Pulmonary artery endothelial cell (primary cell): Measurements from ENCODE around the gene CARMIL1. TPM values are rescaled to one million over a fixed set of nuclear protein-coding genes. Genes with fewer than 3 reads are reported as not detected.

Source experiments
- DNase-seq: peaks from one replicate; pipeline ENCODE4 v3.0.0-alpha.2; 2011; ENCODE audit warnings: low read depth, low spot score
- total RNA-seq: library from RNA; depleted of rRNA; stranded (reverse); fragments of >200 nt; gene quantifications from 2 replicates; pipeline ENCODE4 v1.2.3, GENCODE V29; 2014

Gene CARMIL1
- total RNA-seq, 1 donor from 2014 or later, result 6.1 TPM

DNA sequence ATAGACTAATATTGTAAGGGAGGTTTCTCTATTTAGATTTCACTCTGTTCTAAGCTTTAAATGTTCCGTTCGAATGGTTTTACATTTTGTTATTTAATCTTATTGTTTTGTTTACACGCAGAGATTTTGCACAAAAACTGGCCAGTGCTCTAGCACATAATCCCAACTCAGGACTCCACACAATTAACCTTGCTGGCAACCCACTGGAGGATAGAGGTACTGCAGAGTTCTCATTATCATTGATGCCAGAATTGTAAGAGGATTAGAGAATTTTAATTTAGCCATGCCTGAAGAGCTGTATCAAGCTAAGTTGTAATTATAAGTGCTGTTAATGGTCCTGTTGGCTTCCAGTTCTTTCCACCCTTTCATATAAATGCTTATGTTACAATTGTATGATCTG is 193.1 kb downstream of the CARMIL1 start:
- DNase-seq, result no peak

GRCh38 chr6:25472906-25473305 is 193.7 kb downstream of the CARMIL1 start:
- no peak for DNase-seq

GRCh38 chr6:25473447-25473846 is 194.3 kb downstream of the CARMIL1 start:
- DNase-seq, result no peak

DNA sequence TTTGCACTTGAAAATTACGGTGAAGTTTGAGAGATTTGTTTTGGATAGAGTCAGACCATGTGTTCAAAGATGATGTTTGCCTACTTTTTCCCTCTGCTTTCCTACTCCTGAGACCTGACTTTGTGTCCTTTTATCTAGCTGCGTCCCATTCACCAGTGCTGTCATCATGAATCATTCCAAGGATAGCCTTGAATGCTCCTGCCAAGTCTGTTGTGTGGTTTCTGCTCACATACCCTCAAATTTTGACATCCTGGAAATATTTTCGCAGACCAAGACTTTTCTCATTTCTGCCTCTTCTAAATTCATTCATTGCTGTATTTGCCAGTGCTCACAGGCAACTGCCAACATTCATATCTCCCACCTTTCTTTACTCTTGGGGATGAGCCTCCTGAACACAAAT is 197.0 kb downstream of the CARMIL1 start:
- no peak for DNase-seq

- no peak for DNase-seq
Observed at GRCh38 chr6:25477006-25477590, 197.9 kb downstream of the CARMIL1 start.

DNA sequence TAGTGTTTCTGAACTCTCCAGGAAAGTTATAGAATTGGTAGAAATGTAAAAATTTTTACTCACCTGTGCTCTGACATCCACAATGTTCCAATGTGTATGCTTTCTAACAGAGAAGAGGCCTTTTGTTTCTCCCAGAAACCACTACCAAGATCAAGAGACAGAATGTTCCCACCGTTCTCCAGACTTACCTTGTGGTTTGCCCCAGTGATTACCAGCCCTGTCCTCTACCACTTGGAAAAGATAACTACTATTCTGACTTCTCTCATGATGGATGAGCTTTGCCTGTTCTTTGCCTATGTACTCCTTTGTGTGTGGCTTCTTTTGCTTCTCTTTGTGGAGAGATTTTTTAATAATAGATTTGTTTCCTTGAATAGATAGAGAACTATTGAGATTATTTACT is 199.8 kb downstream of the CARMIL1 start:
- no peak for DNase-seq

GRCh38 chr6:25481267-25481666 is 202.1 kb downstream of the CARMIL1 start:
- DNase-seq, result no peak

GRCh38 chr6:25482996-25483395 is 203.8 kb downstream of the CARMIL1 start:
- DNase-seq, result no peak

DNA sequence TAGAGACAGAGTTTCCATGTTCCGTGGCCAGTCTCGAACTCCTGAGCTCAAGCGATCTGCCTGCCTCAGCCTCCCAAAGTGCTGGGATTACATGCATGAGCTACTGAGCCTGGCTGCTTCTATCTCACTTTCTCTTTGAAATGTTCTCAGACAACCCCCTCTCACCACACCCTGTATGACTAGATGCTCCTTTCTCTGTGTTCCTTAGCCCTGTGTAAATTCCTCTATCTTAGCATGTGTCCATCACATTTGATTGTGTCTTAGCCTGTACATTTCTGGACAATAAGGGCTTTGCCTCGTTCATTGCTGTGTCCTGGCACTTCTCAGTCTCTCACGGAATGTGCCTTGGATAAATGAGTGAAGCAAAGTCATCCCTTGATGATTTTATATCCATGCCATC is 204.8 kb downstream of the CARMIL1 start:
- no peak for DNase-seq

DNA sequence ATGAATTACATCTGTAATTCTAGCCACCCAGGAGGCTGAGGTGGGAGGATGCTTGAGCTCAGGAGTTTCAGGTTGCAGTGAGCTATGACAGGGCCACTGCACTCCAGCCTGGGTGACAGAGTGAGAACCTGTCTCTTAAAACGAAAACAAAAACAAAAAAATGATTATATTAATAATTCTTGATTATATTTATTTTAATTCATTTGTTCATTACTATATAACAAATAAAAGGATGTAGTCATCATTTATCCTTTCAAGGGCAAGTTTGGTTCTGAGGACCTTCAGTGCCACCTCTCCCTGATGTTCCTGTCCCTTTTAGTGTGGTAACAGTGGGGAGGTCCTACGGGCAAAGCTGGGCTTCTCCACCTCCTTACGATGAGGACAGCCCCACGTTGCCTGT is 205.7 kb downstream of the CARMIL1 start:
- DNase-seq, result no peak

- no peak for DNase-seq
Observed at GRCh38 chr6:25485821-25486534, 206.8 kb downstream of the CARMIL1 start.

DNA sequence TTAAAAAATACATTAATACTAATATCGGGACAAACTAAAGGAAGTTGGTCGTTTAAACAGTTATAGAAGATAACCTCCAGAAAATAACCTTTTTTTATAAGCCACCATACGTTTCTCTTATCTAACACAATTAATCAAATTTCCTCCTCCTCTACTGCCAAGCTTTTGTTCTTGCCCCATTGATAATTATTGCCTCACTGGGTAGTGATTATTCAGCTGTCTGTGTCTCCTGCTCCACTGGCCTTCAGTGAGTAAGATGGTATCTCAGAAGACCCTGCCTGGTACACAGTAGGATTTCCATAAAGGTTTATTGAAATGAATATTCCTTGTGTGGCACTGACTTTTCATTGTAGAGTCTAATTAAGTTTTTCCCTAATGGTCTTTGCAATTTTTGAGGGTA is 207.4 kb downstream of the CARMIL1 start:
- DNase-seq, result no peak

DNA sequence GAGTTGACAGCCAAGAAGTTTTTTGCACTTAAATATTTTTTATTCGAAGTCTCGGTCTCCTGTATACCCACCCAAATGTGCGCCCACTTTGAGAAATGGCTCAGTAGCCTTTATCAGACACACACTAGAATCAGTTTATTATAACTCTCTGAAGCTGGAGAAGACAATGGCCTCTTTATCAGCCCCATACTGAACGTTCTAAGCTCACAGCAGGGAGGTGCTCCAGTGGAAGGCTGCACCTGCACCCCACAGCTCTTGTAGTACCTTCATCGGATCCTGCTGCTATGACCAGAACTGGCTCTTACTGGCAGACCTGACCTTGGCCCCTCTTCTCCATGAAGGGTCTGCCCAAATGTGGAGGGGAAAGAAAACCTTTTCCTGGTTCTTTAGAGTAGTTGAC is 207.8 kb downstream of the CARMIL1 start:
- DNase-seq, result no peak

- no peak for DNase-seq
Observed at GRCh38 chr6:25488156-25488555, 209.0 kb downstream of the CARMIL1 start.

- no peak for DNase-seq
Observed at GRCh38 chr6:25489399-25489798, 210.2 kb downstream of the CARMIL1 start.

- peak; percentile 29 for DNase-seq
Observed at GRCh38 chr6:25490018-25490801, 211.0 kb downstream of the CARMIL1 start.

DNA sequence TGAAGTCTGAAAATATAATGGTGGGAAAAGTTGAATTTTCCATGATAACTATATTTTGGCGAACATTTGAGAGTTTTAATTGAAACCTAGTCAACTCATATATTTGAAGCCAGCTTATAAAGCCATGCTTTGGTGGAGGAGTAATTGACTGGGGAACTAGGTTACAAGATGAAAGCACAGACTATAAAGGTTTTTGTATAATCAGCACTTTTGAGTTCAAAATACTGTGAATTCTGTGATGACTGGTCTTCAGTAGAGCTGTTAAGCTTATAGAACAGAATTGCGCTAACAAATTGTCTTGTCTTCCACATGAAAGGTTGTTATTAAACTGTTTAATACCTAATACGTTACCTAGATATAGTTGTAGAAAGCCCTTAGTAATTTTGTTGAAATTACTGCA is 213.8 kb downstream of the CARMIL1 start:
- DNase-seq, result no peak

GRCh38 chr6:25494469-25494868 is 215.3 kb downstream of the CARMIL1 start:
- DNase-seq, result no peak

DNA sequence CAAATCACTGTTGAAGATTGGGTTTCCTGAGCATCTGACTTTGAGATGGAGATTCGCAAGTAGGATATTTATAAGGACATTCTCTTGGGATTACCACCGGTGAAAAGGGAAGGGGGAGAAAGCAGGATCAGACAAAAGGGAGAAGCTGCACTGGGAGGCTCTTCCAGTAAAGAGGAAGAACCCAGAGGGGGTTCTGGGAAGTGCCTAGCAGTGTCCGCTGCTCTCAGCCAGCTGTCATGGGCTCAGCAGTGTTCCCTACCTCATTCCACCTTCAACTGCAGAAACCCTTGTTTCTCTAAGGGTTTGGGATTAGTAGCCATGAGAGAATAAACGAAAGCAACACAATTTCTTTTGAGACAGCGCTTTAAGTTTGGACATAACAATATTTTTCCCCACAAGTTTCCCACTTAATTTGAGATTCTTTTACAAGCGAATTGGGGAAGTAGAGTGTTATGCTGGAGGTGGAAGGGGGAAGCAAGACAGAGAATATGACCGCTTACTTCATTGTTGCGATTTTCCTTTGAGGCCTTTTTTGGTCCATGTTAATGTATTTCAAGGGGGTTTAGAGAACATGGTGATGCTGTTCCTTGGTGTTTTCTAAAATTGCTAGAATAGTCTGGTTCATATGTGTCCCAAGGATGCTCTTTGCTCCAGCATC is 218.3 kb downstream of the CARMIL1 start:
- DNase-seq, result no peak

- no peak for DNase-seq
Observed at GRCh38 chr6:25498505-25498904, 219.3 kb downstream of the CARMIL1 start.

DNA sequence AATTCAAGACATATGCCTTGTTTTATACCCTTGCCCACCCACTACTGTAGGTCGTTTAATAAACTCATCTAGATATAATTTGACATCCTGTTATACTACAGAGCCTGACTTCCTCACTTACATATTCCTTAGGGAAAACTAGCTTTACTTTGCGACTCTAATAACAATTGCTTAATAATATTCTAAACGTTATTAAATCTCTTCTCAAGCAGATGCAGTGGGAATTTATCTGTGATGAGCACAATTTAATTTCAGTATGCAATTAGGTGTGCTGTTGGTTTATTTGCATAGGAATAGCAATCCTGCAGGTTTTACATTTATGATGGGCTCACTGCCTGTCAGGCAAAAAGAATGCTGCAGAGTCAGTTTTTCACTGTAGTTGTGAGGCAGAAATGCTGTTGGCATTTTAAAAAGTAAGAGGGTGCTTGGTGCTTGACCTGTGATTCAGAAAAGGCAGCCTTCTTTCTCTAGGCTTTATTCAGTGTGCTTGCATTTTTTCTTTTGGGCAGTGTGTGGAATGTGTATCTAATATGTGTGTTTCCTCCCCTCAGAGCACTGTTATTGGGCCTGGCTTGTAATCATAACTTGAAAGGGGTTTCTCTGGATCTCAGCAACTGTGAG is 220.6 kb downstream of the CARMIL1 start:
- DNase-seq, result no peak

DNA sequence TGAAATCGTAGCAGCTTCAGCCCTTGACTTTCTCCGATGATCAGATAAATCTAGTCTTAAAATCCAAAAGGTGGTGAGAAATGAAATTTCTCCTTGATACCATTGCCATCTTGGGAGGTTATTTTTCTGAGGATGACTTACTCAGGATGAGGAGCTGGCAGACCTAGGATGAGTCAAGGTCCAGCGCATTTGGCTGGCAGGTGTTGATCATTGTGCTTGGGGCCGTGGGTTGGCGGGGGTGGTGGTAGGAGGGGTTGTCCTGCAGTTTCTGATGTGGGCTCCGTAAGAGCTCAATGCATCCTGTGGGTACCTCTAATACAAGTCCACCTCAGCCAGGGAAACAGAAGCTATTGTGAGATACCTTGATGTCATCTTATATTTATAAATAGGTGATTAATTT is 224.5 kb downstream of the CARMIL1 start:
- DNase-seq, result no peak
